CD4-positive, alpha-beta T cell treated with Interleukin-17A for 1 hour (primary cell): ENCODE results near the gene TAF1A.

ENCODE experiments used
- DNase-seq: peaks from one replicate; pipeline ENCODE4 v3.0.0-alpha.2; 2020

The TAF1A gene

GRCh38 chr1:222529916-222530315 is 59.8 kb downstream of the TAF1A start:
- no peak for DNase-seq

DNA sequence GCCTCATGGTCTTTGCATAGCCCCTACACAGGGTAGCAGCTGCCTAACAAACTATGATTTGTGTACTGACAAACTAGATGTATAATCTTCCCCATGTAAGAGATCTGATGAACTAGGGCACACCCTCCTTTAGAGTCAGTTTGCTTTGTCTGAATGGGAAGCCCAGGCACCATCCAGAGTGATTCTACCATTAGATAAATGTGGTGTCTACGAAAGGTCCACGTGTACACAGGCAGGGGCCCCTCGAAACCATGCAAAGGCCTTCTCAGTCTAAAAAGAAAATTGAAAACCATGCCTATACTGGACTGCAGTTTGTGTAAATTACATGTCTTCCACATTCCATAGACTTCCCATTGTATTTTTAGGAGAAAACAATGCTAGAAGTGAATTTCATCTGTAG is 60.6 kb downstream of the TAF1A start:
- no peak for DNase-seq

DNA sequence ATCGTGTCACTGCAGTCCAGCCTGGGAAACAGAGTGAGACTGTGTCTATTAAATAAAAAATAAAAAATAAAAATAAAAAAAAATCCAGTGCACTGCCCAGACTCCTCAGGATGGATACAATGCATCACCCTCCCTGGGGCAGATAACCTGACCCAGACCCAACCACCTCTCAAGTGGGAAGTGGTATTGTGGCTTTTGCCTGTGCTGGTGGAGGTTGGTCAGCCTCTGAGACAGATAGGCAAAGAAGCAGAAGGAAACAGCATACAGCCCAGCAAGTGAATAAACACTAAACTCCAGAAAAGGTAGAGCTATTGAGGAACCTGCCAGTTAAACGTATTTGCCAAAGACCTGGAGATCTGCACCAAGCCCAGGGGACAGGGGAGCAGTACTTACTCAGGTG is 63.8 kb downstream of the TAF1A start:
- DNase-seq, result no peak

- no peak for DNase-seq
Observed at GRCh38 chr1:222523852-222524251, 65.9 kb downstream of the TAF1A start.

DNA sequence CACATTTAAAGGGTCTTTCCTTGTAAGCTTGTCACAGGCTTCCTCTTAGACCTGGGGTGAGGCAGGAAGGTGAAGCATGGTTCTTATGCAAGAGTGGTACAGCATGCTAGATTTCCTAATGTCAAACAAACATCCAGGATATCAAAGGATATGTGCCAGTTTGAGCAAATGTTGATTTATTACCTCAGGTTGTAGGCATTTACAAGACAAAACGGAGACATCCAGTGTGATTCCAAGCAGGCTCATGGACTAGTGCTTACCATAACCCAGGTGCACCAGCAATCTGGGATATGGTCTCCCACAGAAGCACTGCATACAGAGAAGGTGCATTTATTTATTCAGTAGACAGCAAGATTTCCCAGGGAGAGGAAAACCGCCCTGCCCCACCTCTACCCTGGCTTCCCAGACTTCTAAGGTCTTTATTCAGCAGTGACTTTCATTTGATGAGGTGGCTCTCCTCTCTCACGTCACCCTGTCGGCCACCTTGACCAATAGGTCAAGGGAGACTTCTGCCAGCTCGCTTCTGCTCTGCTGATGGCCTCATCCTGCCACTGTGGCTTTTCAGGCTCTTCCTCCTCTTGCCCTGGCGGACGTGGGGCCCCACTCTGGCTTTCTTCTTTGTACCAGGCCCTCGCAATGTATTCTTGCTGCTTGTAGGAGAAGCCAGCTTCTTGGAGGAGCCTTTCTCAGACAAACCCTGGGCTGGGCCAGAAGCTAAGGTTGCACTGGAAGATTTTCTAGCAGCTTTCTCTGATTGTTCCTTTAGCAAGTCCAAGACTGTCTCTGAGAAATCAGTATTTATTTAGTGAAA is 67.4 kb downstream of the TAF1A start:
- no peak for DNase-seq

DNA sequence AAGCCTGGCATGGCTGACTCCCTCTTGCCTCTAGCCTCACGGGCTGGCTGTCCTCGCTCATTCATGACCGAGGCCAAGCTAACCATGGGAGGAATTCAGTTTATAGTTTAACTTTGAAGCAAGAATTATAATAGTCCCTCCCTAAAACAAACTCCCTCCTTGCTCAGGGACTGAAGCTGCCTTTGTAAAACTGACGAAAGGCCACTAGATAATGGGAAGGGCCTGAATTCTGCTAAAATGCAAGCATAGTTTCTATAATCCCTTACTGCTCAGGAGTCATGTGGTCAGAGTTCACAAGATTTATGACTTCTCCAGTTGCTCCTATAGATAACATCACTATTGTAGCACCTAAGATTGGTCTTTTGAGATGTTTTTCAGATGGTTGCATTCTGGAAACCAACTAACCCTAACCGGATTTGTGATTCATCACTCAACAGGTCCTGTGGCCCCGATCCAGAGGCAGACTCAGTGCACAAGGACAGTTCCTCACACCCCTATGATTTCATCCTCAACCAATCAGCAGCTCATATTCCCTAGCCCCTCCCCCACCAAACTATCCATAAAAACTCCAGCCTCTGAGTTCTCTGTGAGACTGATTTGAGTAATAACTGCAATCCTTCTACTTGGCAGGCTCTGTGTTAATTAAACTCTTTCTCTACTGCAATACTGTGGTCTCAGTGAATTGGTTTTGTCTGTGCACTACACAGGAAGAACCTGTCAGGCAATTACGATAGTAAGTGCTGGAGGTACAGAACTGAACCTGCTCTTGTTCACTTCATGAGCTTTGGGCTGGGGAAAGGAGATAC is 68.2 kb downstream of the TAF1A start:
- DNase-seq, result no peak
